ENCODE results near the gene DOP1B.
A peak's percentile ranks its signal among the peaks of the same experiment; 100 is the strongest.

DOP1B gene

GRCh38 chr21:36178349-36178748, 21.7 kb downstream of the DOP1B start:
- no peak overlapping the region for H3K27ac ChIP-seq
- no peak for TF ChIP-seq CTCF (conservative IDR thresholded peaks at IDR 0.05)
- no peak for TF ChIP-seq ZFX (IDR thresholded peaks at IDR 0.05)

- H3K27ac ChIP-seq, result no peak overlapping the region
- TF ChIP-seq ZFX (IDR thresholded peaks at IDR 0.05) (no peak), CTCF (conservative IDR thresholded peaks at IDR 0.05) (no peak)
Measured at GRCh38 chr21:36179145-36179544, 22.5 kb downstream of the DOP1B start.

- TF ChIP-seq ZFX (IDR thresholded peaks at IDR 0.05) (no peak), CTCF (conservative IDR thresholded peaks at IDR 0.05) (no peak)
- no peak overlapping the region for H3K27ac ChIP-seq
Measured at GRCh38 chr21:36180963-36181362, 24.3 kb downstream of the DOP1B start.

- TF ChIP-seq ZFX (IDR thresholded peaks at IDR 0.05) (no peak), CTCF (conservative IDR thresholded peaks at IDR 0.05) (no peak)
- no peak overlapping the region for H3K27ac ChIP-seq
Measured at GRCh38 chr21:36183144-36183795, 26.6 kb downstream of the DOP1B start.

DNA sequence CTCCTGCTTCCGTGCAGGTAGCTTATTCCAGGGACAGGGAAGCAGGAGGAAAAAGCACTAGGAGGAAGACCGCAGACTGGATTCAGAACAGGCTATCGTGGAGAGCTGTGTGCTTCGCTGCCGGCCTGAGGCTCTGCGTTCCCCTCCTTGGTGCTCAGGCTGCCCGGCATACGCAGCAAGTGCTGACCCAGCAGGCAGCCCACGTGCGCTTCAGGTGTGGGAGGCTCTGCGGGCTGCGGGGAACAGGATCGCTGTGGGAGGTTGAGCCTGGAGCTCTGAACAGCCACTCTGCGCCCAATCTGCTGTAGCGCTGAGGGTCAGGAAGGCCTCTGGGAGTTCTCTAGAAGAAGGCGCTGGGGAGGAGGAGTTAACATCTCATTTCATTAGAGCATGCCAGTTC, 27.9 kb downstream of the DOP1B start:
- no peak overlapping the region for H3K27ac ChIP-seq
- no peak for TF ChIP-seq ZFX (IDR thresholded peaks at IDR 0.05)
- no peak for TF ChIP-seq CTCF (conservative IDR thresholded peaks at IDR 0.05)

- TF ChIP-seq CTCF (conservative IDR thresholded peaks at IDR 0.05), result no peak
- peak overlapping the region; percentile 94 for H3K27ac ChIP-seq
Measured at GRCh38 chr21:36185523-36185922, 28.9 kb downstream of the DOP1B start.

- TF ChIP-seq ZFX (IDR thresholded peaks at IDR 0.05) (no peak), CTCF (conservative IDR thresholded peaks at IDR 0.05) (no peak)
- peak overlapping the region; percentile 94 for H3K27ac ChIP-seq
Measured at GRCh38 chr21:36186081-36186480, 29.5 kb downstream of the DOP1B start.

Data from C4-2B (cell line).